IPS-NIHi11 (cell line): ENCODE measurements around the gene PDF.
A peak's percentile ranks its signal among the peaks of the same experiment; 100 is the strongest.
"Not testable (repeated sequence)": the region's sequence is repeated elsewhere in the genome, so short reads cannot be mapped to it uniquely, and the experiment has no call there.

Source experiments
- DNase-seq: peaks from one replicate; pipeline ENCODE4 v3.0.0; 2012; ENCODE audit warnings: mixed read lengths, low spot score

Gene PDF

GRCh38 chr16:69330286-69331109 lies at the start of gene PDF:
PDF (minus strand) TSS chr16:69330588; CDS start chr16:69330570, 18 bp downstream.
- DNase-seq, result peak; percentile 98

DNA sequence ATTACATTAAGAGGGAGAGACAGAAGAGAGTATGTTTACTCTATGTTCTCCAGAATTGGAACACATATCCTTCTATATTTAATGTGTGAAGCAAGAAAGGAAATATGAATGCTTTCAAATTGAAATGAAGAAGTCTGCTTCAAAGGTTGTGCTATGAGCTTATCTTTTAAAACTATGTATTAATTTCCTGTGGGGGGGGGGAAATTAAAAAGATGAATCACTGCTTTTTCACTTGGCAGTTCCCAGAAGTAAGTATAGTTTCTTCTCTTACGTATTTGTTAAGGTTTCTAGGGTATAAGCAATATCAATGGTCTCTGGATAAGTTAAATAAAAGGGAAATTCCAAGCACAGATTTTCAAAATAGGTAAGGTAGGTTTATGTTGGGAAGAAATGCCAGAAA lies 48.4 kb upstream of the PDF start:
- DNase-seq, result no peak

DNA sequence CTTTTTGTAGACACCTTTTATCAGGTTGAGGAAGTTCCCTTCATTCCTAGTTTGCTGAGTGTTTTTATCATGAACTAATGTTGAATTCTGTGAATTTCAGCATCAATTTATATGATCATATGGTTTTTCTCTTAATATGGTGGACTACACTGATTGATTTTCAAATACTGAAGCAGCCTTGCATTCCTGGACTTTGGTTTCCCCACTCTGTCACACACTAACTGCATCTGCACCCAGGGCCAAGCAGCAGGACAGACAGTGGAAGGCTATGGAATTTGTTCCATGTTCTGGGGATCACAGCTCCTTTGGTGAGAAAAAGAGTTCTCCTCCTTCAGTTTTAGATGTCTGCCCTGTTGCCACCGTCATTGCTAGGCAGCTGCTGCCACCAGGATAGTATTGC lies 47.6 kb upstream of the PDF start:
- no peak for DNase-seq

- no peak for DNase-seq
Measured at GRCh38 chr16:69376393-69377059, 46.1 kb upstream of the PDF start.

DNA sequence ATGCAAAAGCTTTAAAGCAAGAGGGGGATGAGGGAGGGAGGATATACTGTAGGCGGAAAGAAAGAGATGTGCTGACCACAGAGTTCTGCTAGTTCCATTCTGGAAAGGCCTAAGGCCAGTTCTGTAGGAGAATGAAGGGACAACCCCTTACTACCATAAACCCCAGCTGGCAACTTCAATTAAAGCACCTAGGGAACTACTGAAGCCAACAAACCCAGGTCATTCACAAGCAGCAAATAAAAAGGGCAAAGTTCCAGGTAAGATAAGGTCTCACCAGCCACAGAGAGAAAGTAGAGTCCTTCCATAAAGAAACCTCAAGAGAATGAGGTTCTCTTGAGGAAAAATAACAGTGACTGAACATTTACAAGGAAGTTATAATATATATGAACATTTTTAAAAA lies 42.6 kb upstream of the PDF start:
- no peak for DNase-seq

DNA sequence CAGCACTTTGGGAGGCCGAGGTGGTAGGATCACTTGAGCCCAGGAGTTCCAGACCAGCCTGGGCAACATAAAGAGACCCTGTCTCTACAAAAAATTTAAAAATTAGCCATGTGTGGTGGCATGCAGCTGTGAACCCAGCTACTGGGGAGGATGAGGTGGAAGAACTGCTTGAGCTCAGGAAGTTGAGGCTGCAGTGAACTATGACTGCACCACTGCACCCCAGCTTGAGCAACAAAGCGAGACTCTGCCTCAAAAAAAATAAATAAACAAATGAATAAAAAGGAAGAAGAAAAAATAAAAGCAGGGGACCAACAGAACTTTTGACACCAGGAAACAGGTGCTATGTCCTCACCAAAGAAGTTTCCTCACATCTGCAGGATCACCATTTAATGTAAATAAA lies 41.2 kb upstream of the PDF start:
- DNase-seq, result no peak

DNA sequence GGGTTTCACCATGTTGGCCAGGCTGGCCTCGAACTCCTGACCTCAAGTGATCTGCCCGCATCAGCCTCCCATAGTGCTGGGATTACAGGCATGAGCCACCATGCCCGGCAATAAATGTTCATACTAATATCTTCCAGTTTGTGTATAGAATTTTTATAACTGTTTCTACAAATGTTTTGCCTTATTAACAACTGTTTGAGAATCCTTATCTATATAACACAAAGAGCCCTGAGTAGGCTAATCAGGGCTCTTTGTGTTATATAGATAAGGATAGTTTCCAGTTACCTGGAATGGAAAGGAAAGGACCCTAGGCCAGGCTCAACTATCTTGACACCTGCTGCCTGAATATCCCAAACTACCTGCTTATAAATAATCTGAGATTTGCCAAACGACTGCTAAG lies 38.5 kb upstream of the PDF start:
- no peak for DNase-seq

DNA sequence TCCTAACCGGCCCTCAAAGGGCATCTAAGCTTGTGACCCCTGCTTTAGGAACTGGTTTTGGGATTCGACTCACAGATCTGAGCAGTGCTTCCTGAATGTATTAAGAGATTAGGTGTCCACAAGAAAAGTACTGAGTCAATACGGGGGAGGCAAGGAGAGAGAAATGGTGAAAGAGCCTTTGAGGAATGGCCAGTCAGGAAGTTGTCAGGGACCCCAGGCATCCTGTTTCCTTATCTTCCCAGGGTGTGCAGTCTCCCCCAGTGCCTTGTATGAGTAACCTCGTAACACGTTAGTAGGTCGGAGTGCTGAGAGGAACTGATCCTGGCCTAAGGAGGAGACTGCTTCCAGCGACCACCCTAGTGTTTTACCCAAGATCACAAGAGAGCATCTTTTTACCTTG lies 37.6 kb upstream of the PDF start:
- no peak for DNase-seq

DNA sequence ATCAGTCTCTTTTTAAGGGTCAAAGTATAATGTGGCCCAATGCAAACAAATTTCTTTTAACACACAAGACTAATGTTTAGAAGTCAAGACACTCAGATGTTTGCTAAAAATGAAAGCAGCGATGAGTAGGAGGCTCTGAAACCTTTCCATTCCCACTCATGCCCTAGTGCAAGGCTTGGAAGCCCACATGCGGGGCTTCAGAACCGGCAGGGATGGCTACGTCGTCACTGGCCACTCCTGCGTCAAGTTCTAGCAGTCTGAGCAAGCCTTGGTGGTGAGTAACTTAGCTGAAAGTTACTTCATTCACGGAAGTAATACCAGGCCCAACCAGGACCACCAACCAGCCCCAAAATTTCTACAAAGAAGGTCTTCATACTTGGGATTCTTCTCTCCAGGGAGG lies 36.0 kb upstream of the PDF start:
- DNase-seq, result no peak

DNA sequence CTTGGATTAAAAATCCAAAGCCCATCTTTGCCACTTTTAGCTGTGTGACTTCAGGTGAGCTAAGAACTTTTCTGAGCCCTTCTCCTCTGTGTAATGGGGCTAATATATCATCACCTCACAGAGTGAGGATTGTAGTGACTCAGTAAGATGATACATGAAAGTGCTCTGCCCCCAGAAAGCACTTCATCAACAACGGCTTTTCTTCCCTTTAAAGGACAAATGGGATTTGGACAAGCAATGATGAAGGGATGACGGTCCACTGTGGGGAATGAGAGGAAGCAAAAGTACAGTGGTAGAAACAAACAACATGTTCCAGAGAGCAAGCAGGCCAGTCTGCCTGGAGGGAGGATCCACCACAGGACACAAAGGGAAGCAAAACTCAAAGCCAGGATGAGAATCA lies 35.5 kb upstream of the PDF start:
- DNase-seq, result no peak

DNA sequence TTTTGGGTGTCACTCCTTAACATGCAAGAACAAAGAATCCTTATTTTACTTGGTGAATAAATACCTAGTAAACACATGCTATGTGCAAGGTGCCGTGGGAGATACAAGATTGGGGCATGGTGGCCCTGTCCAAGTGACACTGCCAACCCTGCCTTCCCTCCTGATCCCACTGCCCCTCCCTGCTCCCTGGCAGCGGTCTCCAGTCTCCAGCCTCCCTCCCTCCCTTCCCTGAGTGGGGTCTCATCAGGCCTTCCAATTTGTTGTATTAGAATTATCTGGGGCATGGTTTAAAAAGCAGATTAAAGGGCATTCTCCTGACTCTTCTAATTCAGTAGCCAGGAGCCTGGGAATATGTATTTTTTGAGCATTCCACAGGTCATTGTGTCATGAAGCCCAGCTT lies 33.7 kb upstream of the PDF start:
- DNase-seq, result no peak

DNA sequence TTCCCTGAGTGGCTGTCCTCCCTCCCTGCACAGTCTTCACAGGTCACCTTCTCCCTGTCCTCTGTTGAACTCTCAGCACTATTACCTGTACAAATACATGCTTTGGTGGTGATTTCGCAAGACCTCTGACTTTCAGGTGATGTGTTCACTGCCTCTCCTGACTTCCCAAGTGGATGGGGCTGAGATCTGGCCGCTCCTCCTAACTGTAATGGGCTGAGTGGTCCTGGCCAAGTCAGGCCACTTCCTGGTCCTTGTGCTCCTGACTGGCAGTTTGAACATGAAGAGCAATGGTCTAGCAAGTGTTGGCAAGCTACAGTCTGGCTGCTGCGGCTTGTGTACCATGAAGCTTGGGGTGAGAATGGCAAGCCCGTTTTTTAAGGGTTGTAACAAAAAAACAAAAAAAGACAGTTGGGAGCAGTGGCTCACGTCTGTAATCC lies 32.9 kb upstream of the PDF start:
- DNase-seq, result no peak

- not testable (repeated sequence) for DNase-seq
Measured at GRCh38 chr16:69360070-69360469, 29.7 kb upstream of the PDF start.

- no peak for DNase-seq
Measured at GRCh38 chr16:69351309-69352027, 21.1 kb upstream of the PDF start, which contains the start of gene TMED6. TMED6 (minus strand) TSS chr16:69351786; CDS start chr16:69351753, 33 bp downstream.

DNA sequence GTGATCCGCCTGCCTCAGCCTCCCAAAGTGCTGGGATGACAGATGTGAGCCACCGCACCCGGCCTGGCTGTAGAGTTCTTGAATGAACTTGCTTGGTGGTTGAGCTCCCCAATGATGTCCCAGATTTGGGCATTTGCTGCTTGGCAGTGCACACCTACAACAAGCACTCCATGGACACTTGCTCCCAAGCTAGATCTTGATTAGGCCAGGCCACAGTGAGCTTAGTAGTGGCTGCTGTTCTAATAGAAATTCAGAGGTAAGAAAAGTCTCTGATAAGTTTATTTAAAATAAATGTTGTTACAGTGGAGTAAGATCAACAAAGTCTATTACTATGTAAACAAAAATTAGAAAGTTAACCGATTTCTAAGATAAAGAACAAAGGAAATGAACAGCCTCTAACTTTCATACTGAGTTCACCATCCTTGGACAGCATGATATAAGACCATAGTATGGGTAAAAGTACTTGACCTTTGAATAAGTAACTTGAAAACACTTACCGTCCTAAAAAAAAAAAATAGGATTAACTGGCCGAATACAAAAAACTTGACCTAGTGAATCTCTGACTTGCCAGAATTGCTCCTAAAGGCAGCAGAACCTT lies 20.2 kb upstream of the PDF start:
- DNase-seq, result no peak

DNA sequence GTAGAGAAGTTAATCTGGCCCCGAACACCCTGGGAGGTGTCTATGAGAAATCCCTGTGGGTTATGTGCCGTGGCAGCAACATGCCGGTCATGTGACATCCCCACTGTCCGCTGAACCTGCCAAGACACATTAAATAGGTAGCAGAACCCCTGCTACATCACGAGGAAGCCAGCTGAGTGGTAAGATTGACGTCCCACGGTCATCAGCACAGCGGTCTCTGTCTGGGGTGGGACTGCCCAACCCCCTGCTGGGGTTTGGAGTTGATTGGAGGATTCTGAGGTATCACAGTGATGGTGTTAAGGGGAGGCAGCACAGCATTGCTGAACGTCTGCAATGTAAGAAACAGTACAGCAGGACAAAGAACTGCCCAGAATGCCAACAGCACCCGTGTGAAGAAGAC lies 19.1 kb upstream of the PDF start:
- DNase-seq, result no peak

DNA sequence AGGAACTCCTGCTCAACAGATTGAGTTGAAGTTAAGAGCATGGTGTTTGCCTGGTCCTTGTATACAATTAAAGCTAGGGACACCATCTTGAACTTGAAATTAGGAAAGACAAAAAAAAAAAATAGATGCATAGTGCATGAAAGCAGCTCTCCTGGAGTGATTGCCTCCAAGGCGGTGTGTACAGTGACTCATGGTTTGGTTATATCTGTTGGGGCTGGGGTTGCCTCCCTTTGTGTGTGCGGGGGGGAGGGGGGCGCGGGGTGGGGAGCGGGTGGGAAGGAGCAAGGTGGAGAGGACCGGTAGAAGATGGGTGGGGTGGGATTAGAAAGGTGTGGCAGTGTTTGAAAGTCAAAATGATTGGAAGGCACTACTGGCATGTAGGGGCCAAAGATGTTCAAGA lies 17.8 kb upstream of the PDF start:
- no peak for DNase-seq

DNA sequence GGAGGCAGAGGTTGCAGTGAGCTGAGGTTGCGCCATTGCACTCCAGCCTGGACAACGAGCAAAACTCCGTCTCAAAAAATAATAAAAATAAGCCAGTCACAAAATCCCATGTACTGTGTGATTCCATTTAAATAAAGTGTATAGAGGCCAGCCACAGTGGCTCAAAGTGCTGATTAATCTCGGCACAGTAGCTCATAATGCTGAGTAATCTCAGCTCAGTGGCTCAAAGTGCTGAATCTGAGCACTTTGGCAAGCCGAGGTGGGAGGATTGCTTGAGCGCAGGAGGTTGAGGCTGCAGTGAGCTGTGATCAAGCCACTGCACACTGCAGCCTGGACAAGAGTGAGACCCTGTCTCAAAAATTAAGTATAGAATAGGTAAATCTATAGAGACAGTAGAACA lies 16.3 kb upstream of the PDF start:
- DNase-seq, result no peak

- no peak for DNase-seq
Measured at GRCh38 chr16:69345923-69346322, 15.5 kb upstream of the PDF start.

DNA sequence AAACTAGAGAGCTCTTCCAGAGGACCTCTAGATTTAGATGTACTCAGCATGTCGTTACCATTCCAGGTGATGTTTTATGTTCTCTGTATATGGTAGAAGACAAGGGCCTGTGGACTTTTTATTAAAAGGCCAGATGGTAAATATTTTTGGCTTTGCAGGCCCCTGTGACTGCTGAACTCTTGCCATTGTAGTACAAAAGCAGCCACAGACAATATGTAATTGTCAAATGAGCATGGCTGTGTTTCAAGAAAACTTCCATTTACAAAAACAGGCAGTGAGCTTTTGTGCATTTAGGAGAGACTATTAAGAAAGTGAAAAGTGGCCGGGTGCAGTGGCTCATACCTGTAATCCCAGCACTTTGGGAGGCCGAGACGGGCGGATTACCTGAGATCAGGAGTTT lies 13.8 kb upstream of the PDF start:
- DNase-seq, result no peak

GRCh38 chr16:69340095-69340644 lies 9.8 kb upstream of the PDF start:
- no peak for DNase-seq
